GM21381 (cell line): ENCODE measurements around the gene CDK2AP2.

Experiments used
- ATAC-seq: cut with Tn5 transposase; IDR thresholded peaks from one replicate; pipeline ENCODE4 v1.9.1; 2021; ENCODE audit warnings: mild to moderate bottlenecking, moderate library complexity; ENCODE audit not compliant: unreplicated experiment

The CDK2AP2 gene

GRCh38 chr11:67504005-67504949 is 3.7 kb downstream of the CDK2AP2 start:
- no peak for ATAC-seq

GRCh38 chr11:67503119-67504004 is 4.6 kb downstream of the CDK2AP2 start:
- no peak for ATAC-seq

GRCh38 chr11:67502328-67502979 is 5.5 kb downstream of the CDK2AP2 start:
- no peak for ATAC-seq

GRCh38 chr11:67501854-67502253 is 6.1 kb downstream of the CDK2AP2 start:
- no peak for ATAC-seq

GRCh38 chr11:67500831-67501715 is 6.9 kb downstream of the CDK2AP2 start:
- no peak for ATAC-seq

GRCh38 chr11:67500484-67500821 is 7.5 kb downstream of the CDK2AP2 start:
- no peak for ATAC-seq

GRCh38 chr11:67499808-67500483 is 8.0 kb downstream of the CDK2AP2 start:
- no peak for ATAC-seq

- no peak for ATAC-seq
These were observed 9.4 kb downstream of the CDK2AP2 start for GRCh38 chr11:67498544-67498972.

- no peak for ATAC-seq
These were observed 10.2 kb downstream of the CDK2AP2 start for GRCh38 chr11:67497656-67498291.

- ATAC-seq, result no peak
These were observed 11.8 kb downstream of the CDK2AP2 start for GRCh38 chr11:67496113-67496512.

GRCh38 chr11:67495234-67496005 is 12.5 kb downstream of the CDK2AP2 start:
- ATAC-seq, result no peak

- ATAC-seq, result no peak
These were observed 13.4 kb downstream of the CDK2AP2 start for GRCh38 chr11:67494371-67495233.

- ATAC-seq, result no peak
These were observed 14.2 kb downstream of the CDK2AP2 start for GRCh38 chr11:67493548-67494370.

GRCh38 chr11:67492801-67493547 is 15.0 kb downstream of the CDK2AP2 start:
- no peak for ATAC-seq

- ATAC-seq, result no peak
These were observed 15.8 kb downstream of the CDK2AP2 start for GRCh38 chr11:67492069-67492727.
